Measurements from ENCODE around the gene NOM1.
A peak's percentile ranks its signal among the peaks of the same experiment; 100 is the strongest.
"Not testable (repeated sequence)": the region's sequence is repeated elsewhere in the genome, so short reads cannot be mapped to it uniquely, and the experiment has no call there.

NOM1 gene, protein sequence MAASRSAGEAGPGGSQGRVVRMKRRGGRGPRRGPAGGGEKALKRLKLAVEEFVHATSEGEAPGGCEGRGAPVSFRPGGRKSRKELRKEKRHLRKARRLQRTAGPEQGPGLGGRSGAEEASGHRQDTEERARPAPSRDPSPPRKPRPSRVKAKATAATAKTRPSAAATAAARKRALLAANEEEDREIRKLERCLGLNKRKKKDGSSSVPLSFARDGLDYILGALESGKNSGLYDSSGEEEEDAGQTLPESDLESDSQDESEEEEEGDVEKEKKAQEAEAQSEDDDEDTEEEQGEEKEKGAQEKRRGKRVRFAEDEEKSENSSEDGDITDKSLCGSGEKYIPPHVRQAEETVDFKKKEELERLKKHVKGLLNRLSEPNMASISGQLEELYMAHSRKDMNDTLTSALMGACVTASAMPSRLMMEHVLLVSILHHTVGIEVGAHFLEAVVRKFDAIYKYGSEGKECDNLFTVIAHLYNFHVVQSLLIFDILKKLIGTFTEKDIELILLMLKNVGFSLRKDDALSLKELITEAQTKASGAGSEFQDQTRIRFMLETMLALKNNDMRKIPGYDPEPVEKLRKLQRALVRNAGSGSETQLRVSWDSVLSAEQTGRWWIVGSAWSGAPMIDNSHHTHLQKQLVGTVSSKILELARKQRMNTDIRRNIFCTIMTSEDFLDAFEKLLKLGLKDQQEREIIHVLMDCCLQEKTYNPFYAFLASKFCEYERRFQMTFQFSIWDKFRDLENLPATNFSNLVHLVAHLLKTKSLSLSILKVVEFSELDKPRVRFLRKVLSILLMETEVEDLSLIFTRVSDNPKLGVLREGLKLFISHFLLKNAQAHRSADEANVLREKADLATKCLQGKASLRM

GRCh38 chr7:156949541-156950380 lies at the start of gene NOM1:
Gene NOM1 (plus strand): TSS chr7:156949712. CDS start chr7:156949738, 26 bp downstream.
- peak; percentile 81 for DNase-seq (ENCODE audit: low read depth)

- DNase-seq (ENCODE audit: low read depth), result peak; percentile 48
Measured at GRCh38 chr7:156900093-156900492, 49.4 kb upstream of the NOM1 start.

GRCh38 chr7:156903232-156903909 lies 46.1 kb upstream of the NOM1 start:
- DNase-seq (ENCODE audit: low read depth), result peak; percentile 81

DNA sequence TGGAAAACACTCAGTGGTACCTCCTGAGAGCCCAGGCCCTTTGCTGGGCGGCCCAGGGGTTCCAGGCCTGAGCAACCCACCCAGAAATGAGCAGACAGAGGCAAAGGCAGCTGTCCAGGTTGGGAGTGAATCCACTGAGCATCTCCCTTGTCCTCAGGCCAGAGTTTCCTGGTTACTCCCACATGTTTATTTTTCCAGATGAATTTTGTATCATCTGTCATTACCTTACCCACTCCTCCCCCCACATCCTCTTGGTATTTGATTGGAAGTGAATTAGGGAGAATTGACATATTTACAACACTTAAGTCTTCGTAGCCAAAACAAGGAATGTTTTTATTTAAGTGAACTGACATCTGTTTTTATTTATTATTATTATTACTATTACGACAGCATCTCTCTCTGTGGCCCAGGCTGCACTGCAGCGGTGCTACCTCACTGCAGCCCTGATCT lies 43.3 kb upstream of the NOM1 start:
- DNase-seq (ENCODE audit: low read depth), result no peak

DNA sequence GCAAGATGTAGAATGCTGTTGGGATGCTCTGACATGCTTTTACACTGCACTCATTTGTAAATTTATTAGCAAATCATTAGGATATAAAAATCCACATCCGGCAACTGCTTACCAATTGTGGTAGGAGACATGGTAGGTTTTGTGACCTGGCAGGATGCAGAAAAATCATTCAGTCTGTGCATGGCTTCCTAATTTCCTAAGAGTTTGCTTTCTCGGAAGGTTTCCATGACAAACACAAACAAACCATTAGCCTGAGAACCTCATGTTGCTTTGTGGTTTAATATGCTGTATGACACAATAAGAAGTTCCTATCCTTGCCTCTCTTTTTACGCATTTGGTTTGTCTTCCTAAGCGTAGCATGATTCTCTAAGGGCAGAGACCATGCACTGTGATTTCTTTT lies 41.9 kb upstream of the NOM1 start:
- peak; percentile 82 for DNase-seq (ENCODE audit: low read depth)

GRCh38 chr7:156909574-156910252 lies 39.8 kb upstream of the NOM1 start:
- DNase-seq (ENCODE audit: low read depth), result not testable (repeated sequence)

GRCh38 chr7:156918635-156919034 lies 30.9 kb upstream of the NOM1 start:
- no peak for DNase-seq (ENCODE audit: low read depth)

GRCh38 chr7:156919132-156919713 lies 30.3 kb upstream of the NOM1 start:
- no peak for DNase-seq (ENCODE audit: low read depth)

DNA sequence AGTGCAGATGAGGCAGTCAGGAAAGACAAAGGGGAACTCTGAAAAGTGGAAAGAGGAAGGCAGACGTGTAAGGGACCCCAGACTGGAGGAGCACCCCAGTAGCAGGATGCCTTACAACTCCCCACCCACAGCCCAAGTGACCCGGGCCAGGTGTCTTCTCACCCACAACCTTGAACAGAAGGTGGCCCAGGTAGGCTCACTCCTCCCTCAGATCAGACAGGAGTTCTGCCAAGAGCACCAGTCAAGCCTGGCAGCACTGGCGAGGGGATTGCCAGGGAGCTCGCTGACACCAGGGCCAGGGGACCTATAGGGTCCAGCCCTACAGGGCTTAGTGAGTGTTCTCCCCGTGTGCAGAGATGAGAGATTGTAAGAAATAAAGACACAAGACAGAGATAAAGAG lies 29.4 kb upstream of the NOM1 start:
- DNase-seq (ENCODE audit: low read depth), result no peak

DNA sequence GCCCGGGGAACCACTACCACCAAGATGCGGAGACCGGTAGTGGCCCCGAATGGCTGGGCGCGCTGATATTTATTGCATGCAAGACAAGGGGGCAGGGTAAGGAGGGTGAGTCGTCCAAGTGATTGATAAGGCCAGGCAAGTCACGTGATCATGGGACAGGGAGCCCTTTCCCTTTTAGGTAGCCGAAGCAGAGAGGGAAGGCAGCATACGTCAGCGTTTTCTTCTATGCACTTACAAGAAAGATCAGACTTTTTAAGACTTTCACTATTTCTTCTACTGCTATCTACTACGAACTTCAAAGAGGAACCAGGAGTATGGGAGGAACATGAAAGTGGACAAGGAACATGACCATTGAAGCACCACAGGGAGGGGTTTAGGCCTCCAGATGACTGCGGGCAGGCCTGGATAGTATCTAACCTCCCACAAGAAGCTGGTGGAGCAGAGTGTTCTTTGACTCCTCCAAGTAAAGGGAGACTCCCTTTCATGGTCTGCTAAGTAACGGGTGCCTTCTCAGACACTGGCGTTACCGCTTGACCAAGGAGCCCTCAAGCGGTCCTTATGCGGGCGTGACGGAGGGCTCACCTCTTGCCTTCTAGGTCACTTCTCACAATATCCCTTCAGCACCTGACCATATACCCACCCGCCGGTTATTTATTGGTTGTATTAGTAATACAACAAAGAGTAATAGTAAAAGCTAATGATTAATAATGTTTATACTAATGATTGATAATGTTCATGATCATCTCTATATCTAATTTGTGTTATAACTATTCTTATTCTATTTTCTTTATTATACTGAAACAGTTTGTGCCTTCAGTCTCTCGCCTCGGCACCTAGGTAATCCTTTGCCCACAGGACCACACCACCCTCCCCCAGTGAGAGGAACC lies 28.8 kb upstream of the NOM1 start:
- not testable (repeated sequence) for DNase-seq (ENCODE audit: low read depth)

GRCh38 chr7:156922304-156922703 lies 27.2 kb upstream of the NOM1 start:
- not testable (repeated sequence) for DNase-seq (ENCODE audit: low read depth)

- not testable (repeated sequence) for DNase-seq (ENCODE audit: low read depth)
Measured at GRCh38 chr7:156925821-156926220, 23.7 kb upstream of the NOM1 start.

- no peak for DNase-seq (ENCODE audit: low read depth)
Measured at GRCh38 chr7:156927571-156928405, 21.7 kb upstream of the NOM1 start.

GRCh38 chr7:156928406-156928747 lies 21.1 kb upstream of the NOM1 start:
- no peak for DNase-seq (ENCODE audit: low read depth)

GRCh38 chr7:156929789-156930539 lies 19.5 kb upstream of the NOM1 start:
- no peak for DNase-seq (ENCODE audit: low read depth)

DNA sequence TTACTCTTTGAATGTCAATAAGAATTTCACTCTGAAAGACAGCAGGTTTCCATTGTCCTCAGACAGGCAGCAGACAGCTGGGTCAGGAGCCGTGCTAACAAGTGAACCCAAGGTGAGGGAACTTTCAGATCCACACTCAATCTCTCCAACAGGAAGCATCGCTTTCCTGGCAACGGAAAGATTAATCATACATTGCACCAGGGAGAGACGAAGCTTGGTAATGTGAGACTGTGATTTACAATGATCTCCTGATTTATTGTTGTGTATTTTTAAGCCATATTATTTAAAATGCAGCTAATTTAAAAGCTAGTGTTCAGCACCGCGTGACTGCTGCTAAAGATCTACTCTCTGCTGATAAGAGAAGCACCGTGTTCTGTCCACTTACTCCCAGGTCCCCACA lies 17.5 kb upstream of the NOM1 start:
- peak; percentile 75 for DNase-seq (ENCODE audit: low read depth)

- peak; percentile 33 for DNase-seq (ENCODE audit: low read depth)
Measured at GRCh38 chr7:156935250-156935649, 14.3 kb upstream of the NOM1 start.

DNA sequence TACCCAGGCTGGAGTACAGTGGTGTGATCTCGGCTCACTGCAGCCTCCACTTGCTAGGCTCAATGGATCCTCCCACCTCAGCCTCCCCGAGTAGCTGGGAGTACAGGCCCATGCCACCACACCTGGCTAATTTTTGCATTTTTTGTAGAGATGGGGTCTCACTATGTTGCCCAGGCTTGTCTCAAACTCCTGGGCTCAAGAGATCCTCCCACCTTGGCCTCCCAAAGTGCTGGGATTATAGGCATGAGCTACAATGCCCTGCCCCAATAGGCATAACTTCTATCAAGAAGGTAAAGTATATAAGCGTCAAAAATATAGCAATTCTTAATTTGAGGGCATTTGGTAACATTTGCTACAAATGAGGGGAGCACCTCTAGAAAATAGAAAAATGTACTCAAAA lies 12.7 kb upstream of the NOM1 start:
- not testable (repeated sequence) for DNase-seq (ENCODE audit: low read depth)

All from iris pigment epithelial cell (primary cell).